Epidermal melanocyte (primary cell): Measurements from ENCODE around the gene HMBS.
"Not testable (repeated sequence)": the region's sequence is repeated elsewhere in the genome, so short reads cannot be mapped to it uniquely, and the experiment has no call there.

Experiments
- DNase-seq: peaks from one replicate; pipeline ENCODE4 v3.0.0; 2011; ENCODE audit warnings: low spot score; ENCODE audit not compliant: insufficient read length

The HMBS gene

DNA sequence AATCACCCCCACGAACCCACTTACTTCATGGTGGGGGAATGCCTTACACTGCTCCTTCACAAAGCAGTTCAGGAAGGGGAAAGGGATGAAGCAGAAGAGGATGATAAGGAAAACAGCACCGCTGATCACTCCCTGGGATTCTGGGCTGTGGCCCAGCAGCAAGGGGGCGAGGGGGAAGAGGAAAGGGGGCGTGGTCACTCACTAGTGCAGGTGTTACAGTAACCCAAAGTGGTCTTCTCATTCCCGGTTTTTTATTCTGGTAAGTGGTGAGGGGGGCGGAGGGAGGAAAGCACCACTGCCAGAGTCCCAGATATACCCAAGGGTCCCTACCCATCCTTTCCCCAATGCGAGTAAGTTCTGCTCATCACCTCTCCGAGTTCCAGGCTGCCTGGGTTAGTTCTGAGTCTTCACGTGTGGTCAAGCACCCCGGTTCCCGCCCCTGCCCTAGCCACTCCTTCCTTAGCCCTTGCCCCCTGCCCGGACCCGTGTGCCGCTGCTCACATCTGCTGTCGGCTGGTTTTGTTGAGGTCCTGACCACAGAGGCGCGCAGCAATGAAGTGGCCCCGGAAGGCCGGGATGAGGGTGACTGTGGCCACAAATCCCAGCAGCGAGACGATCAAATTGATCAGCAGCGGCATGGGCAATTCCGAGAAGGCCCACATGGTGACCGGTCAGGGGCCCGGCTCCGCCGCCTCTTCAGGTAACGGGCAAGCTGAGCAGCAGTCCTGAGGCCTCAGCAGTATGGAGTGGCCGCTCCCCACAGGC is 16.5 kb downstream of the HMBS start:
- no peak for DNase-seq

DNA sequence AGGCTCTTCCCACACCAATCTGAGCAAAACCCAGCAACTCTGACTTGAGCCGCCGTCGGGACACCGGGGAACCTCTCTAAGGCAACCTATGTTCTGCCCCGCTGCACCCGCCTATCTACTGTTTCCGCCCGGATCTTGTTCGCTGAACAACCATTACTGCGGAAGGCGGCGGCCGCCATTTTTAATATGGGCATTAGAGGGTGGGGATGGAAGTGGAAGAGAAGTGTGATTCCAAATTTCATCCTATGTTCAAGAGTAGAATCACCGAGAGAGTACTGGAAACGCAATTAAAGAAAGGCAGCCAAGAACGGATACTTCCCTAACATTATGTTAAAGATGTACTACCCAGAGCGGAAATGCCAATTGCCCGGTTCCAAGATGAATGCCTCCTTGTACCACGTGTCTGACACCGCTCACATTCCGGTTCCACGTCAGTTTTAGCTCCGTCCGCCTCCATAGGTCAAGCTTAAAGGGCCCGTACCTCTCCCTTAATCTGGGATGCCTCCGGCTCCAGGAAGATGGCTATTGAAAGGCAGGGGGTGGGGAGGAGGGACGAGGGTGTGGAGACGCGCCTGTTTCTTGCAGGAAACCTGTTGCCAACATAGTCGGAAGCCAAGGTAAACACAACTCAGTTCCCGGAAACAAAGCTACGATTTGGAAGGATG is 17.2 kb downstream of the HMBS start, which contains the start of gene DPAGT1:
Gene DPAGT1 (minus strand): TSS at position 95 of the 665 bp plus-strand sequence. CDS start 198 bp downstream, outside the sequence.
- DNase-seq = peak; percentile 92

DNA sequence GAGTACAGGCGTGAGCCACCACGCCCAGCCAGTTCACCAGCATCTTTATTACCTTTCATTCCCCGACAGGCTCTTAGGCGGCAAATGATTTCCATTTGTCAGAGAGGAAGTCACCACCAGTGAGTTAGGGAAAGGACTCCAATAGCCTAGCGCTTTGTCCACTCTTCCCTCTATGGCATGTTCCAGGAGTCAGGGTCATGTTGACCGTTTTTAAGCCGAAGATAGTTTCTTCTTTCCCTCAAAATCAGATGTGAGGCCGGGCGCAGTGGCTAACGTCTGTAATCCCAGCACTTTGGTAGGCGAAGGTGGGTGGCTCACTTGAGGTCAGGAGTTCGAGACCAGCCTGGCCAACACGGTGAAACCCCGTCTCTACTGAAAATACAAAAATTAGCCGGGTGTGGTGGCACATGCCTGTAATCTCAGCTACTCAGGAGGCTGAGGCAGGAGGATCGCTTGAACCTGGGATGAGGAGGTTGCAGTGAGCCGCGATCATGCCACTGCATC is 18.5 kb downstream of the HMBS start:
- DNase-seq = not testable (repeated sequence)

DNA sequence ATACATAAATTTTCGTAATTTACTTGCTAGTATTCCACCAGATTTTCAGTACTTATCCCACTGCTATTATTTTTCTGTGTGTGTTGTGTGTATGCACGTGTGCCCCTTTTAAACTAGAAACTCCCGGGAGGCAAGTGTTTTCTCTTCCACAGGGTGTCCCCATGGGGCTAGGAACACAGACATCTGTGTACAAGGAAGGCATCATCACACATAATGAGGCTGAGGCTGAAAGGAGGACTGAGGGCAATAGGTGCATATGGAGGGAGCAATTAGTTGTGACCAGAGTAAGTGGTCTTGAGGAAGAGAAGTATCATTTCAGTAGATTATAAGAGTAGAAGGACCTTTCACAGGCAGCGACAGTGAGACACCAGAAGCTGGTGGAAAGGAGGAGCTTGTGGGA is 19.1 kb downstream of the HMBS start:
- DNase-seq = no peak

DNA sequence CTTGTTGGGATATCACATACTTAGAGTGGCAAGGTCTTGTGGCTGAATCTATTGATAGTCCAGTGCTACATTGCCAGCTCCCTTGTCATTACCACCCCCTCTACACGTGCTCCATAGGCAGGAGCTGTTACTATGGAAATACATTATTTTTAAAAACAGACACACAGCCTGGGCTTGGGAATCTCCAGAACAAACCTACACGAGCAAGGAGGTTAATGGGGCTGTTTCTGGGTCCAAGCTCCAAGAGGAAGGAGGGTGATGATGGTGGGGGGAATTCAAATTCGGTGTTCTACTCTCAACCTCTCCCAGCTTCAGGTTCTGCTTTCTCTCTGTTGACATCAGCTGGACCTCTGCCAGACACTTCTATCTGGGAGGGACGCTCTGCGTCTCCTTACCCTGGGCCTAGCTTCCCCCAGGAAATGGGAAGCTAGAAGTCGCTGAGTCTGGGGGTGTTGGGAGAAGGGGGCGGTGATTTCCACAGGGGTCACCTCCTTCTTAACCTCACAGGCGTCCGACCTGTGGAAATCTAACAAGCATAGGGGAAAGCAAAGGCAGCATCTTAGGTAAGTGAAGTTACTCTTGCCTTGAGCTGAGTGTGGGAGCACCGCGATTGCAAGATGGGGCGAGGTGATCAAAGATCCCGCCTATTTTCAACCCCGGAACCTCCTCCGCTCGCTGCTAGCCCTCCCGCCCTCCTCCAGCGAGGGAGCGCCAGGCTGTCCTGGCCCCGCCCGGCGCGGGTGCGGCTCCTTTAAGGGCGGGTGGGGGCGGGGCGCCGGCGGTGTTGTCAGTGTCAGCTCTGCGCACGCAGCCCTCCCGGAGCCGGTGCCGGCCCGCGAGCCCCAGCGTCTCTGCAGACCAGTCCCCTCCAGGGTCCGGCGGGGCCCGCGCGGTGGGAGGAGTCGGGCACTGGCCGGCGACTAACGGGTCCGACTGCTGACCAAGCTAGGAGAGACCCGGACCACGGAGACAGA is 22.2 kb downstream of the HMBS start, which contains the start of gene C2CD2L:
Gene C2CD2L (plus strand): TSS at position 781 of the 974 bp plus-strand sequence. CDS start 398 bp downstream, outside the sequence.
- DNase-seq = peak; percentile 94

DNA sequence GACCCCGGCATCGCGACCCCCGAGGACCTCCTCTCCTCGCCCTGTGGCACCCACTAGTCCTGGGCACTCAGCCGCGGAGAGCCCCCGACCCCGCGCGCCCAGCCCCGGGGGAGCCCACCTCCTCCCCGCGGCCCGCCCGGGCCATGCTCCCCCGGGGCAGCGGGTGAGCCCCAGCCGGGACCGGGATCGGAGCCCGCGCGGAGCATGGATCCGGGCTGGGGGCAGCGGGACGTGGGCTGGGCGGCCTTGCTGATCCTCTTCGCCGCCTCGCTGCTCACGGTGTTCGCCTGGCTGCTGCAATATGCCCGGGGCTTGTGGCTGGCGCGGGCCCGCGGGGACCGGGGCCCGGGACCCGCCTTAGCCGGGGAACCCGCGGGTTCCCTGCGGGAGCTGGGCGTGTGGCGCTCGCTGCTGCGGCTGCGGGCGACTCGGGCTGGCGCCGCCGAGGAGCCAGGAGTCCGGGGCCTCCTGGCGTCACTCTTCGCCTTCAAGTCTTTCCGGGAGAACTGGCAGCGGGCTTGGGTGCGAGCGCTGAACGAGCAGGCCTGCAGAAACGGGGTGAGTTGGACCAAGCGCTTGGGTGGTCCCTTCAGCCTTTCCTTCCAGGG is 23.0 kb downstream of the HMBS start:
- DNase-seq = no peak

DNA sequence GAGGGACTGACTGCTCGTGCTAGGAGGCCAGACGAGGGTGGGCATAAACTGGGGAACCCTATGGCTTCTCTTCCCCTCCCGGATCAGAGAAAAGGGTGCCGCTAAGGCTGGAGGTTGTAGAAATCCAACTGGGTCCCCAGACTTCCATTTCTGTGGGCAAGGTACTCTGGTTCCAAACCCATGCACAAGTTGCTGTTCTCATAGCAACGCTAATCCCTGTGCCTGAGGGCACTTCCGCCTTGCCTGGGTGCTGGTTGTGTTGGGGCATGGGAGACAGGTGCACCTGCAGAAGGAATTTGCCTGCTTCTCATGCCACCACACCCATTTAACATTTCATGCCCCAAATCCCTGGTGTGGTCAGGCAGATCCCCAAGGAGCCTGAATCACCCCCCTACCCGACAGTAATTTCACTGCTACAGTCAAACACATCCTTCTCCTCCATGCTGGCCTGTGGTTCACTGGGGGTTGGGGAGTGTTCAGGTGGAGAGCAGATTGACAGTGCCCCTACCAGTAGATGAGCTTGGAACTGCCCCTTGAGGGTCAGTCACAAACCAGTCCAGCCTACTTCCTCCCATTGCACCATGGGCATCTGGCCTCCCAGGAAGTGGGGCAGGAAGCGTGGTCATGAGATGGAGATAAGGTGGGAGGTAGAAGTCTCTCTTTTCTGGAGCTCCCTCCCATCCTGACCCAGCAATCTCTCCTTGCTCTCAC is 23.6 kb downstream of the HMBS start:
- no peak for DNase-seq

DNA sequence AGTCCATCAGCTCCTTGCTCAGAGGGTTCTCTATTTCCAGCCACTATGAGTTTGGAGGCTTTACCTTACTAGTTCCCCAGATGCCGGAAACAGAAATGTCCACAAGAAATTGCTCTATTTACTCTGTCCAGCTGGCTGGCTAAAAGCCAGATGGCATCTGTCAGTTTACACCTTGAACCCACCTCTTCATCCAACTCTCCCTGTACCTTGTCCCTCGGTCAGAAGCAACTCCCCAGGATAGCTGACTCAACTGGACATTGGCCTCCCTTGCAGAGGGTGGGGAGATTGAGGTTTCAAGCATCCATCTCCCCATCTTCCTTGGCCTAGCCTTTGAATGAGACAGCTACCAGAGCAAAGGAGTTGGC is 24.2 kb downstream of the HMBS start:
- DNase-seq = no peak

DNA sequence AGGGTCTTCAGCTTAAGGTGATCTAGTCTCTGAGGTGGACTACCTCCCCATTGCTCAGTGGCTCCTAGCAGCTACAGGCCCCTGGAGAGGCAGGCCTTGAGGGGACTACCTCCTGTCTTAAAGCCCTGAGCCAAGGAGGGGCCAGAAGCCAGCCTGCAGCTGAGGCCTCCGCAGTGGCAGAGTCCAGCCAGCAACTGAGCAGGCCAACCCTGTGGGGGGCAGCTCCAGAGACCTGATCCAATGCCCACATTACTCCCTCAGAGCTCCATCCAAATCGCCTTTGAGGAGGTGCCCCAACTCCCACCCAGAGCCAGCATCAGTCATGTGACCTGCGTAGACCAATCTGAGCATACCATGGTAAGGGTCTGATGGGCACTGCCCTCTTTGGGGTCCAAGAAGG is 25.2 kb downstream of the HMBS start:
- no peak for DNase-seq

DNA sequence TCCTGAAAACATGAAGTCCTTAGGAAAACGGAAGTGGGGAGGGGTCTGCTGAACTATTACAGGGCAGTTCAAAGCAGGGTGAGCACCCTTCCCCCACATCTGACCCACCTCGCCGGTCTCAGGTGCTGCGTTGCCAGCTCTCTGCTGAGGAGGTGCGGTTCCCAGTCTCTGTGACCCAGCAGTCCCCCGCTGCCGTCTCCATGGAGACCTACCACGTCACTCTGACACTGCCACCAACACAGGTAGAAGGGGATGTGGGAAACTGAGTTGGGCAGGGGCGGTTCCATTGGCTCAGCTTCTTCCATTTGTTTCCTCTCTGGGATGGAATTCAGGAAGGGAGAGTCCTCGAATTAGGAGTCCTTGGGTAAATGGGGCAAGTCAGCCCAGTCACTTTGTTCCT is 25.8 kb downstream of the HMBS start:
- no peak for DNase-seq

DNA sequence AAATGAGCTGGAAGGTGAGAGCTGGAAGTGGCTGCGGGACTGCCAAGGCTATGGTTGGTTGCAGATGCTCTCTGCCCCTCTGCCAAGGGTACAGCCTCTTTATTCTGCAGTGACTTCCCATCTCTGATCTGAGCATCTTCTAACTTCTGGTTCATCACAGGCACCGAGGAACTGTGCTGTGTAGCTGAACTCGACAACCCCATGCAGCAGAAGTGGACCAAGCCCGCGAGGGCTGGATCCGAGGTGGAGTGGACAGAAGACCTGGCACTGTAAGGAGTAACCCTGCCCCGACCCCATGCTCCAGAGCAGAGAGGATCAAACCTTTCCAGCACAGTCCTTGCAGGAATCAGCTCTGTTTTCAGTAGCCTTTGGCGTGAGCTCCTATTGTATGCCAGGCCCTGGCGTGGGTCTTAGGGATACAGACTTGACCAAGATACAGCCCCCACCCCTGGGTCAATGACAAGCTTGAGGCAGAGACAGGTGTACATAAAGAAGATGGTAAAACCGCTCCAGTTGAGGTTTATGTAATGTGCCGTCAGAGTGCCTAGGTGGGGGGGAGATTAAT is 26.8 kb downstream of the HMBS start:
- no peak for DNase-seq

DNA sequence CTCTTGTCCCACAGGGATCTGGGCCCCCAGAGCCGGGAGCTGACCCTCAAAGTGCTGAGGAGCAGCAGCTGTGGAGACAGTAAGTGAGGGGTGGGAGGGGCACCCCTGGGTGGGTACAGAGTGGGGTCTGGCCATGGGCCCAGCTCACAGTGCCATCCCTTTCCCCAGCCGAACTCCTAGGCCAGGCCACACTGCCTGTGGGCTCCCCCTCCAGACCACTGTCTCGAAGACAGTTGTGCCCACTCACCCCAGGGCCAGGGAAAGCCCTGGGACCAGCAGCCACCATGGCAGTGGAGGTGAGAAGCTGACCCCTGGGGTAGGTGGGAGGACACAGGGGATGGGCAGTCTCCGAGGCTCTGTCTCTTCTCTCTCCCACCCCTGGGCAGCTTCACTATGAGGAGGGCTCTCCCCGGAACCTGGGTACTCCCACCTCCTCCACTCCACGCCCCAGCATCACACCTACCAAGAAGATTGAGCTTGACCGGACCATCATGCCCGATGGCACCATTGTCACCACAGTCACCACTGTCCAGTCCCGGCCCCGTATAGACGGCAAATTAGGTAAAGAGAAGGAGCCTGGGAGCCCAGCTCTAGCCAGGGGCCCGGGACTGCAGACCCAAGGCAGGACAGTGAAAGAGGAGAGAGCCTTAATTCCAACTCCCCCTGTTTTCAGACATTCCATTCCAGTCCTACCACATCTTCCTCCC is 27.8 kb downstream of the HMBS start:
- no peak for DNase-seq

DNA sequence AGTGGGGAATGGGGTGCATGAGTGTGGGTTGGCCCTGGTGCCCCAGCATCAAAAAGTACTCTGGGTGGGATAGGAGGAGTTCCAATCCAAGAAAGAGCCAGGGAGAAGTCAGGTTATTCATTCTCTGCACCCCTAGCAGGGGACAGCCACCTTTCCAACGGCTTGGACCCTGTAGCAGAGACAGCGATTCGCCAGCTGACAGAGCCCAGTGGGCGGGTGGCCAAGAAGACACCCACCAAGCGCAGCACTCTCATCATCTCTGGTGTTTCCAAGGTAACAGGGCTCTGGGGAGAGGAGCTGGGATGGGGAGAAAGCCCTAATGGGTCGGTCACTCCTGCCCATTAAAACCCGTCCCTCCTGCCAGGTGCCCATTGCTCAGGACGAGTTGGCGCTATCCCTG is 29.0 kb downstream of the HMBS start:
- DNase-seq = no peak

DNA sequence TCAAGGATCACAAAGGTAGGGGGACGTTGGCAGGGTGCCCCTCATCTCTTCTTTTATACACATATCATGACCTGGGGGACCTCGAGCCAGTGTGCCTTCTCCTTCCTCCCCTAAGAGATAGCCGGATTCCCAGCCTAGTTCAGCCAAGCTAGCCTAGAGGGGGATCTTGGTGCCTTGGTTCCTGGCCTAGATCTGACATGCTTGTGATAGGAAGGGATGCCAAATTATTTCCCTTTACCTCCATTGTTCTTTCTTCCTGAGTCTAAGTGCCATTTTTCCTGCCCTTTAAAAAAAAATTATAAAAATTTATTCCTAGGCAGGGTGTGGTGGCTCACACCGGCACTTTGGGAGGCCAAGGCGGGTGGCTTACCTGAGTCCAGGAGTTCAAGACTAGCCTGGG is 29.7 kb downstream of the HMBS start:
- DNase-seq = no peak

DNA sequence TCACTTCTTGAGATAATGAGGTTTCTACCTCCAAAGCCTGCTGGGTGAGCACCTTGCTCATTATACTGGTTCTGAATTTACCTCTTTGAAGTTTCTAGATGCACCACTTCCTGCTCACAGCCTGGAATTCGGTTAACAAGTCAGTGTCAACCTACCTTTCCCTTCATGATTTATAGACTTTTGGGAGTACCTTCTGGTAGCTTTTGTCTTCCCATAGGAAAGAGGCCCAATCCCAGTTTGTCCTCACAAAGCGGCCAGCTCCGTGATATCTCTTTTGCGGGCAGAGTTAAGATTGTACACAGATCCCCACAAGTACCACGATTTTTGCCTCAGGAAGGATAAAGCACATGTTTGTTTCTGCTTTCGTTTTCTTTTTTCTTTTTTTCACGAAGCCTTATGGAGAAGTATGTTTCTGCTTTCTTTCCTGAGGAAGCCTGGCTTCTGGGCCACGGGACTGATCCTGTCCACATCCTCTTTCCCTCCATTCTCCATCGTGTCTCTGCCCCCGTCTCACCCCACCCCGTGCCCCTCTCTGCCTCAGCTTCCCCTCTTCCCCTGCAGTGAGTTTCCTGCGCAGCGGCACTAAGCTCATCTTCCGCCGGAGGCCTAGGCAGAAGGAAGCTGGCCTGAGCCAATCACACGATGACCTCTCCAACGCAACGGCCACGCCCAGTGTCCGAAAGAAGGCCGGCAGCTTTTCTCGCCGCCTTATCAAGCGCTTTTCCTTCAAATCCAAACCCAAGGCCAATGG is 31.0 kb downstream of the HMBS start:
- DNase-seq = no peak

DNA sequence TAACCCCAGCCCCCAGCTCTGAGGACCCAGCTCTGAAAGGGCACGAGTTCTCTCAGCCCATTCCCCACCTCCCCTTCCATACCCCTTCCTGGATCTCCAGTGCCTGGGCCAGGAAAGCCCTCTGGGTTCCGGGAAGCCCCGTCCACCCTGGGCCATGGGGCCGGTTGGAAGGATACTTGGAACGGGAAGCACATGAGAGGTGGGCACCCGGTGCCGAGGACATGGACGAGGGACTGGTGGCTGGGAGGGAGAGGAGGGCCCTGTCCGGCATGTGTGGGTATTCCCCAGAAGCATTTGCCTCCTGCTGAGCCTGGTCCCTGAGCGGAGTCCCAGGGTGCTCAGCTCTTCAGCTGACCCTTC is 31.5 kb downstream of the HMBS start:
- DNase-seq = no peak

DNA sequence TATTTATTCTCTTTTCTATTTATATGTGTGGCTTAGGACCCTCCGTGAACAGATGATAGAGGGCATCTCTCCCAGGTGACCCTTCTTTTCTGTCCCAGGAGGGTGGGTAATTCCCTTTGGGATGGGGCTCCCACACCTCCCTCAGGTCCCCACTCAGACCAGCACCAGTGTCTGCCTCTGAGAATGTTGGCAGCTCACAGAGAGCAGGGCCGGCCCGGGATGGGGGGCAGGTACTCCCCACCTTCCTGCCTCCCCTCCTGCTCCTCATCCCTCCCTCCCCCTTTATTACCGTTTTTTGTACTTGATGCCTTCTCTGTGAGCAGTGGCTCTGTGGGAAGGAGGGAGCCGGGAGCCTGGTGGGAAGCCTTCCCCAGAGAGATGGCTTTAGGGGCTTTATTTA is 31.9 kb downstream of the HMBS start:
- DNase-seq = no peak

DNA sequence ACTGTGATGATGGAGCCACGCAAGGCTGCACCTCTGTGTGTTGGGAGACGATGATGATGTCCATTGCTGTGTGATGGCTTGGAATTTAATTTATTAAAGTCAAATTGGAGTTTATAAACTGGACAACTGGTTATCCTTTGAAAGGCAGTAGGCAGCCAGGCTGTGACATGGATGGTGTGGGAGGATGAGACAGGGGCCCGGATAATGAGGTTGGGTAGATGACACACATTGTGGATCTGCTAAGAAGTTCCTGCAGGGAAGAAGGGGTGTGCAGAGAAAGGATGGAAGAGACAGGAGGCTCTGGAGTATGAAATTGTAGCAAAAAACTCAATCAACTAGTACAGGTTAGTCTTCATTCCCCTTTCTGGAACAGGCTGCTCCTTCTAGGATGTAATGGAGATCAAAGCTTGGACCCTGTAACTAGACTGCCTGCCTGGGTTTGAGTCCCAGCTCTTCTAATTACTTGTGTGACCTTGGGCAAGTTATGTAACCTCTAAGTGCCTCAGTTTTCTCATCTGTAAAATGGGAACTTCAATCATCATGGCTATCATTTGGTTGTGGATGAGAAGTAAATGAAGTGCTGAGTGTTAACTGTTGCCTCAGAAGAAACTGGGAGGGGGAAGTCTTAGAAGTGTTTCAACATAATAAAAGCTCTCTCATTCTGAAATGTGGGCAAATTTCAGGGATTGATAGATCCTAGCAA is 32.5 kb downstream of the HMBS start:
- no peak for DNase-seq
